Right atrium auricular region (tissue), 2 donors: ENCODE results near the gene BRWD1. TPM values are rescaled to one million over a fixed set of nuclear protein-coding genes. Genes with fewer than 3 reads are reported as not detected.
A peak's percentile ranks its signal among the peaks of the same experiment; 100 is the strongest.

Experiments
- DNase-seq: peaks from one replicate; pipeline ENCODE4 v3.0.0-alpha.2; 2019; ENCODE audit warnings: low spot score
- H3K27ac ChIP-seq, 2 donors: fragments of 200-600 bp; sonication (generic); 1 replicate in 1 of 2; 2 replicates in 1 of 2; pipeline ENCODE4 v1.5.1; 2016 to 2019
- H3K27me3 ChIP-seq, 2 donors: fragments of 200-600 bp; sonication (generic); one replicate each; pipeline versions ENCODE4 v1.5.1 to v1.6.0; 2017 to 2019
- H3K36me3 ChIP-seq: fragments of 200-600 bp; sonication (generic); one replicate; pipeline ENCODE4 v1.5.1; 2016
- H3K4me1 ChIP-seq, 2 donors: fragments of 200-600 bp; sonication (generic); one replicate each; pipeline versions ENCODE4 v1.5.1 to v1.6.0; 2017 to 2019
- H3K4me3 ChIP-seq, 2 donors: fragments of 200-600 bp; sonication (generic); 1 replicate in 1 of 2; 2 replicates in 1 of 2; pipeline ENCODE4 v1.5.1; 2017 to 2019; ENCODE audit warnings: mild to moderate bottlenecking in 1 of 2, moderate library complexity in 1 of 2
- H3K9me3 ChIP-seq, 2 donors: fragments of 200-600 bp; sonication (generic); one replicate each; pipeline ENCODE4 v1.5.1; 2019
- CTCF ChIP-seq, 2 donors: fragments of 200-600 bp; sonication (generic); IDR thresholded peaks; one replicate each; pipeline ENCODE4 v1.5.1; 2019; ENCODE audit warnings: antibody characterized with exemption in 2 of 2
- total RNA-seq, 2 donors: library from RNA; depleted of rRNA; stranded (reverse); fragments of >200 nt; gene quantifications; one replicate each; pipeline ENCODE4 v1.1.0, GENCODE V29; 2016

The BRWD1 gene
- total RNA-seq, 2 donors from 2014 or later, result 40.6 TPM

GRCh38 chr21:39318091-39318959, 4.9 kb upstream of the BRWD1 start:
- Histone ChIP-seq H3K4me1 (peaks cover 0 to 29% of the 10 kb centered on the region in 2 donors), H3K36me3 (no peaks in the 10 kb centered on the region), H3K4me3 (no peak overlapping the region), H3K27me3 (no peaks in the 10 kb centered on the region), H3K9me3 (no peaks in the 10 kb centered on the region), H3K27ac (peak overlapping the region; percentile 73 to 76)
- no peak for TF ChIP-seq CTCF (IDR thresholded peaks at IDR 0.05)
- no peak for DNase-seq

- Histone ChIP-seq H3K36me3 (no peaks in the 10 kb centered on the region), H3K27me3 (no peaks in the 10 kb centered on the region), H3K4me3 (no peak overlapping the region), H3K9me3 (no peaks in the 10 kb centered on the region), H3K27ac (no peak overlapping the region), H3K4me1 (peaks cover 0 to 29% of the 10 kb centered on the region in 2 donors)
- no peak for TF ChIP-seq CTCF (IDR thresholded peaks at IDR 0.05)
- no peak for DNase-seq
These were observed 4.0 kb upstream of the BRWD1 start for GRCh38 chr21:39317134-39318090.

GRCh38 chr21:39316729-39317128, 3.3 kb upstream of the BRWD1 start:
- H3K36me3 ChIP-seq, result no peaks in the 10 kb centered on the region
- H3K27ac ChIP-seq, result peak overlapping the region in 1 of 2 donors; percentile 7

GRCh38 chr21:39315603-39316445, 2.4 kb upstream of the BRWD1 start:
- no peaks in the 10 kb centered on the region for H3K27me3 ChIP-seq
- TF ChIP-seq CTCF (IDR thresholded peaks at IDR 0.05), result no peak
- H3K4me1 ChIP-seq, result peaks cover 0 to 41% of the 10 kb centered on the region in 2 donors
- H3K9me3 ChIP-seq, result no peaks in the 10 kb centered on the region
- DNase-seq, result no peak
- H3K27ac ChIP-seq, result no peak overlapping the region
- peaks cover 5% of the 10 kb centered on the region for H3K36me3 ChIP-seq
- no peak overlapping the region for H3K4me3 ChIP-seq

More at GRCh38 chr21:39316729-39317128, 3.3 kb upstream of the BRWD1 start:
- Histone ChIP-seq H3K4me3 (no peak overlapping the region), H3K27me3 (no peaks in the 10 kb centered on the region), H3K9me3 (no peaks in the 10 kb centered on the region), H3K4me1 (peaks cover 0 to 34% of the 10 kb centered on the region in 2 donors)
- no peak for DNase-seq
- no peak for TF ChIP-seq CTCF (IDR thresholded peaks at IDR 0.05)
